Measurements from ENCODE around the gene BICDL2.
"Not testable (repeated sequence)": the region's sequence is repeated elsewhere in the genome, so short reads cannot be mapped to it uniquely, and the experiment has no call there.

Gene BICDL2

GRCh38 chr16:3036726-3037315, at the start of gene BICDL2:
TSS of gene BICDL2 (minus strand) at chr16:3036944. CDS start at chr16:3035496, 1,448 bp downstream.
- no peak for DNase-seq

- DNase-seq: no peak
Measured at GRCh38 chr16:3085868-3086595, 49.3 kb upstream of the BICDL2 start.

- DNase-seq: no peak
Measured at GRCh38 chr16:3084969-3085670, 48.4 kb upstream of the BICDL2 start.

GRCh38 chr16:3084491-3084890, 47.7 kb upstream of the BICDL2 start:
- no peak for DNase-seq

- DNase-seq: not testable (repeated sequence)
Measured at GRCh38 chr16:3083408-3083807, 46.7 kb upstream of the BICDL2 start.

- not testable (repeated sequence) for DNase-seq
Measured at GRCh38 chr16:3081957-3082356, 45.2 kb upstream of the BICDL2 start.

GRCh38 chr16:3080024-3080423, 43.3 kb upstream of the BICDL2 start:
- no peak for DNase-seq

GRCh38 chr16:3076577-3076976, 39.8 kb upstream of the BICDL2 start:
- no peak for DNase-seq

GRCh38 chr16:3075946-3076345, 39.2 kb upstream of the BICDL2 start:
- not testable (repeated sequence) for DNase-seq

GRCh38 chr16:3075523-3075915, 38.8 kb upstream of the BICDL2 start:
- no peak for DNase-seq

GRCh38 chr16:3074860-3075522, 38.2 kb upstream of the BICDL2 start:
- DNase-seq: peak; percentile 75

- DNase-seq: no peak
Measured at GRCh38 chr16:3073448-3073847, 36.7 kb upstream of the BICDL2 start.

- DNase-seq: not testable (repeated sequence)
Measured at GRCh38 chr16:3072576-3073263, 36.0 kb upstream of the BICDL2 start.

- not testable (repeated sequence) for DNase-seq
Measured at GRCh38 chr16:3072148-3072547, 35.4 kb upstream of the BICDL2 start.

GRCh38 chr16:3071655-3072054, 34.9 kb upstream of the BICDL2 start:
- DNase-seq: no peak

GRCh38 chr16:3070608-3071111, 33.9 kb upstream of the BICDL2 start:
- DNase-seq: no peak

GRCh38 chr16:3069146-3069545, 32.4 kb upstream of the BICDL2 start:
- DNase-seq: not testable (repeated sequence)

- no peak for DNase-seq
Measured at GRCh38 chr16:3068487-3068886, 31.7 kb upstream of the BICDL2 start.

- DNase-seq: no peak
Measured at GRCh38 chr16:3066440-3066748, 29.6 kb upstream of the BICDL2 start.

GRCh38 chr16:3065742-3066439, 29.1 kb upstream of the BICDL2 start:
- peak; percentile 37 for DNase-seq

GRCh38 chr16:3065069-3065741, 28.5 kb upstream of the BICDL2 start, which contains the start of gene IL32:
TSS of gene IL32 (plus strand) at chr16:3065640. CDS start at chr16:3065812, 172 bp downstream.
- DNase-seq: peak; percentile 73
